ENCODE data around the gene NFYA. TPM values are rescaled to one million over a fixed set of nuclear protein-coding genes. Genes with fewer than 3 reads are reported as not detected.

NFYA gene
- total and polyA plus RNA-seq, 4 donors = 2.2 to 28.4 (median 10.1) TPM

DNA sequence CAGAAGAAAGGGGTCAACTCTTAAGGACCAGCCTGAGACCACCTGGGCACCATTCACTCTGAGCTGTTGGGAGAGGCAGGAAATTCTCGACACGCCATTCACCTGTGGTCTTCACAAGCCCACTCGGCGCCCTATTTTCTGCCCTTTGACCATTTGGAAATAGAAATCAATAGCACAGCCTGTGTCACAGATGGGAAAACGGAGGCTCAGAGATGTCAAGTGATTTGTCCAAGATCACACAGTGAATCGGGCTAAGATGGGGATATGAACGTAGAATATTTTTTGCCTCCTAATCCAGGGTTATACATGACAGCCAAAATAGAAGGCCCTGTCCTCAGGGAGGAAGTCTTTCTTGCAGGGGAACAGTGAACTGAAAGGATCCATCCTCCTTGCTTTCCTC lies 22.8 kb upstream of the NFYA start (continued):
- TF ChIP-seq, protein P1, sequence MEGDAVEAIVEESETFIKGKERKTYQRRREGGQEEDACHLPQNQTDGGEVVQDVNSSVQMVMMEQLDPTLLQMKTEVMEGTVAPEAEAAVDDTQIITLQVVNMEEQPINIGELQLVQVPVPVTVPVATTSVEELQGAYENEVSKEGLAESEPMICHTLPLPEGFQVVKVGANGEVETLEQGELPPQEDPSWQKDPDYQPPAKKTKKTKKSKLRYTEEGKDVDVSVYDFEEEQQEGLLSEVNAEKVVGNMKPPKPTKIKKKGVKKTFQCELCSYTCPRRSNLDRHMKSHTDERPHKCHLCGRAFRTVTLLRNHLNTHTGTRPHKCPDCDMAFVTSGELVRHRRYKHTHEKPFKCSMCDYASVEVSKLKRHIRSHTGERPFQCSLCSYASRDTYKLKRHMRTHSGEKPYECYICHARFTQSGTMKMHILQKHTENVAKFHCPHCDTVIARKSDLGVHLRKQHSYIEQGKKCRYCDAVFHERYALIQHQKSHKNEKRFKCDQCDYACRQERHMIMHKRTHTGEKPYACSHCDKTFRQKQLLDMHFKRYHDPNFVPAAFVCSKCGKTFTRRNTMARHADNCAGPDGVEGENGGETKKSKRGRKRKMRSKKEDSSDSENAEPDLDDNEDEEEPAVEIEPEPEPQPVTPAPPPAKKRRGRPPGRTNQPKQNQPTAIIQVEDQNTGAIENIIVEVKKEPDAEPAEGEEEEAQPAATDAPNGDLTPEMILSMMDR (IDR thresholded peaks at IDR 0.05; ENCODE audit: low read depth, low read length, missing input control) = no peak
- TF ChIP-seq, protein P2, sequence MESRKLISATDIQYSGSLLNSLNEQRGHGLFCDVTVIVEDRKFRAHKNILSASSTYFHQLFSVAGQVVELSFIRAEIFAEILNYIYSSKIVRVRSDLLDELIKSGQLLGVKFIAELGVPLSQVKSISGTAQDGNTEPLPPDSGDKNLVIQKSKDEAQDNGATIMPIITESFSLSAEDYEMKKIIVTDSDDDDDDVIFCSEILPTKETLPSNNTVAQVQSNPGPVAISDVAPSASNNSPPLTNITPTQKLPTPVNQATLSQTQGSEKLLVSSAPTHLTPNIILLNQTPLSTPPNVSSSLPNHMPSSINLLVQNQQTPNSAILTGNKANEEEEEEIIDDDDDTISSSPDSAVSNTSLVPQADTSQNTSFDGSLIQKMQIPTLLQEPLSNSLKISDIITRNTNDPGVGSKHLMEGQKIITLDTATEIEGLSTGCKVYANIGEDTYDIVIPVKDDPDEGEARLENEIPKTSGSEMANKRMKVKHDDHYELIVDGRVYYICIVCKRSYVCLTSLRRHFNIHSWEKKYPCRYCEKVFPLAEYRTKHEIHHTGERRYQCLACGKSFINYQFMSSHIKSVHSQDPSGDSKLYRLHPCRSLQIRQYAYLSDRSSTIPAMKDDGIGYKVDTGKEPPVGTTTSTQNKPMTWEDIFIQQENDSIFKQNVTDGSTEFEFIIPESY (IDR thresholded peaks at IDR 0.05) = no peak
- no peak for TF ChIP-seq HNF4G (IDR thresholded peaks at IDR 0.05)
- no peak for TF ChIP-seq RAD21 (IDR thresholded peaks at IDR 0.05)
- no peak for TF ChIP-seq FOXA2 (IDR thresholded peaks at IDR 0.05)
- TF ChIP-seq YY1 (IDR thresholded peaks at IDR 0.05) = no peak

DNA sequence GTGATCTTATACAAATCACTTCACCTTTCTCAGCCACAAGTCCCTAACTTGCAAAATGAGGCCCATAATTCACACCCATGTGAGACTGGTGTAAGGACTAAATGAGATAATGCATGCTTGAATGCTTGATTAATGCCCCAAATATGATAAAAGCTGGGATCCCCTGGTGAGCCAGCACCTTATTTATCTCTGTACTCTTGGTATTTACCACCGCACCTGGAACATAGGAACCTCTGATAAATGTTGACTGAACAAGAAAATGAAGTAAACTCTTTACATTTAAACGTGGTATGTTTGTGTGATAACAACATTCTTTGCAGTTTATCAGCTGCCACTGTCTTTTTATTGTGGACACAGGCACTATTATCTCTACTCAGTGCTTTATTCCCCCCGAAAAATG lies 22.2 kb upstream of the NFYA start:
- no peak overlapping the region for H3K27ac ChIP-seq (ENCODE audit: low read depth in 1 of 2, low read length in 2 of 2)
- peaks cover 6 to 18% (median 15%) of the 10 kb centered on the region in 4 donors for H3K4me1 ChIP-seq (ENCODE audit: control insufficient read depth in 4 of 4, insufficient read depth in 4 of 4, low read length in 3 of 4)
- TF ChIP-seq, protein P1 (IDR thresholded peaks at IDR 0.05; ENCODE audit: low read depth, low read length, missing input control) = no peak
- no peak for TF ChIP-seq TAF1 (conservative IDR thresholded peaks at IDR 0.05)
- DNase-seq (ENCODE audit: low spot score) = no peak
- peaks cover 0 to 1% (median 0%) of the 10 kb centered on the region in 4 donors for H3K36me3 ChIP-seq (ENCODE audit: control insufficient read depth in 4 of 4, insufficient read depth in 3 of 4, low read depth in 1 of 4, low read length in 3 of 4)
- no peaks in the 10 kb centered on the region for H3K9me3 ChIP-seq (ENCODE audit: control insufficient read depth in 4 of 4, low read length in 3 of 4)
- no peak overlapping the region for H3K4me3 ChIP-seq (ENCODE audit: low read depth in 1 of 3, low read length in 3 of 3)
- H3K27me3 ChIP-seq (ENCODE audit: control insufficient read depth in 4 of 4, insufficient read depth in 4 of 4, low read length in 3 of 4) = no peaks in the 10 kb centered on the region
- H3K9ac ChIP-seq (ENCODE audit: low read depth in 1 of 2, low read length in 2 of 2) = no peak overlapping the region
- 82% methylated on average over 3 of the region's 3 CpGs for WGBS

DNA sequence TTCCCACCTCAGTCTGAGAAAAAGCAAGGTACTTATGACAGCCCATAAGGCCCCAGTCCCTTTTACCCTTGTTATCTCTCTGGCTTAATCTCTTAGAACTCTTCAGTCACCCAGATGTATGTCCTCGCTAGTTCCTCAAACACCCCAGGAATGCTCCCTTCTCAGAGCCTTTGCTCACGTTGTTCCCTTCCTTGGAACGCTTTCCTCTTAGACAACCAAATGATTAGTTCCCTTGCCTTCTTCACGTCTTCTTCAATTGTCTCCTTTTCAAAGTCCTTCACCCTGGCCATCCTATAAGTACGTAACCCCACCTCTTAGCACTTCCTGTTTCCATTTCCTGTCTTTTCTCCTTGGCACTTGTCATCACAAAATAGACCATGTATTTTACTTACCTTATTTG lies 20.9 kb upstream of the NFYA start:
- H3K9me3 ChIP-seq (ENCODE audit: control insufficient read depth in 4 of 4, low read length in 3 of 4) = no peaks in the 10 kb centered on the region
- peaks cover 0 to 4% (median 3%) of the 10 kb centered on the region in 4 donors for H3K4me1 ChIP-seq (ENCODE audit: control insufficient read depth in 4 of 4, insufficient read depth in 4 of 4, low read length in 3 of 4)
- DNase-seq (ENCODE audit: low spot score) = no peak
- no peak overlapping the region for H3K4me3 ChIP-seq (ENCODE audit: low read depth in 1 of 3, low read length in 3 of 3)
- no peak overlapping the region for H3K27ac ChIP-seq (ENCODE audit: low read depth in 1 of 2, low read length in 2 of 2)
- H3K27me3 ChIP-seq (ENCODE audit: control insufficient read depth in 4 of 4, insufficient read depth in 4 of 4, low read length in 3 of 4) = no peaks in the 10 kb centered on the region
- H3K9ac ChIP-seq (ENCODE audit: low read depth in 1 of 2, low read length in 2 of 2) = no peak overlapping the region
- H3K36me3 ChIP-seq (ENCODE audit: control insufficient read depth in 4 of 4, insufficient read depth in 3 of 4, low read depth in 1 of 4, low read length in 3 of 4) = peaks cover 0 to 2% (median 1%) of the 10 kb centered on the region in 4 donors
- 80% methylated on average over 5 of the region's 5 CpGs for WGBS
- no peak for TF ChIP-seq TAF1 (conservative IDR thresholded peaks at IDR 0.05)
- TF ChIP-seq YY1 (IDR thresholded peaks at IDR 0.05) = no peak
- TF ChIP-seq RXRA (IDR thresholded peaks at IDR 0.05) = no peak
- no peak for TF ChIP-seq HNF4G (IDR thresholded peaks at IDR 0.05)
- TF ChIP-seq SP1 (IDR thresholded peaks at IDR 0.05) = no peak
- TF ChIP-seq, protein P3, sequence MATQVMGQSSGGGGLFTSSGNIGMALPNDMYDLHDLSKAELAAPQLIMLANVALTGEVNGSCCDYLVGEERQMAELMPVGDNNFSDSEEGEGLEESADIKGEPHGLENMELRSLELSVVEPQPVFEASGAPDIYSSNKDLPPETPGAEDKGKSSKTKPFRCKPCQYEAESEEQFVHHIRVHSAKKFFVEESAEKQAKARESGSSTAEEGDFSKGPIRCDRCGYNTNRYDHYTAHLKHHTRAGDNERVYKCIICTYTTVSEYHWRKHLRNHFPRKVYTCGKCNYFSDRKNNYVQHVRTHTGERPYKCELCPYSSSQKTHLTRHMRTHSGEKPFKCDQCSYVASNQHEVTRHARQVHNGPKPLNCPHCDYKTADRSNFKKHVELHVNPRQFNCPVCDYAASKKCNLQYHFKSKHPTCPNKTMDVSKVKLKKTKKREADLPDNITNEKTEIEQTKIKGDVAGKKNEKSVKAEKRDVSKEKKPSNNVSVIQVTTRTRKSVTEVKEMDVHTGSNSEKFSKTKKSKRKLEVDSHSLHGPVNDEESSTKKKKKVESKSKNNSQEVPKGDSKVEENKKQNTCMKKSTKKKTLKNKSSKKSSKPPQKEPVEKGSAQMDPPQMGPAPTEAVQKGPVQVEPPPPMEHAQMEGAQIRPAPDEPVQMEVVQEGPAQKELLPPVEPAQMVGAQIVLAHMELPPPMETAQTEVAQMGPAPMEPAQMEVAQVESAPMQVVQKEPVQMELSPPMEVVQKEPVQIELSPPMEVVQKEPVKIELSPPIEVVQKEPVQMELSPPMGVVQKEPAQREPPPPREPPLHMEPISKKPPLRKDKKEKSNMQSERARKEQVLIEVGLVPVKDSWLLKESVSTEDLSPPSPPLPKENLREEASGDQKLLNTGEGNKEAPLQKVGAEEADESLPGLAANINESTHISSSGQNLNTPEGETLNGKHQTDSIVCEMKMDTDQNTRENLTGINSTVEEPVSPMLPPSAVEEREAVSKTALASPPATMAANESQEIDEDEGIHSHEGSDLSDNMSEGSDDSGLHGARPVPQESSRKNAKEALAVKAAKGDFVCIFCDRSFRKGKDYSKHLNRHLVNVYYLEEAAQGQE (IDR thresholded peaks at IDR 0.05) = no peak
- no peak for TF ChIP-seq JUND (IDR thresholded peaks at IDR 0.05)
- TF ChIP-seq FOXA2 (IDR thresholded peaks at IDR 0.05) = no peak
- no peak for TF ChIP-seq GABPA (IDR thresholded peaks at IDR 0.05 in 1 of 2, conservative IDR thresholded peaks at IDR 0.05 in 1 of 2)
- no peak for TF ChIP-seq FOXA1 (IDR thresholded peaks at IDR 0.05)
- TF ChIP-seq EGR1 (IDR thresholded peaks at IDR 0.05; ENCODE audit: low read depth in 2 of 2) = no peak
- TF ChIP-seq, protein P2 (IDR thresholded peaks at IDR 0.05) = no peak
- no peak for TF ChIP-seq NR2F2 (IDR thresholded peaks at IDR 0.05)
- TF ChIP-seq, protein P4, sequence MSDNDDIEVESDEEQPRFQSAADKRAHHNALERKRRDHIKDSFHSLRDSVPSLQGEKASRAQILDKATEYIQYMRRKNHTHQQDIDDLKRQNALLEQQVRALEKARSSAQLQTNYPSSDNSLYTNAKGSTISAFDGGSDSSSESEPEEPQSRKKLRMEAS (IDR thresholded peaks at IDR 0.05) = no peak
- TF ChIP-seq RAD21 (IDR thresholded peaks at IDR 0.05) = no peak
- no peak for TF ChIP-seq HNF4A (conservative IDR thresholded peaks at IDR 0.05)
